OCI-LY1 (cell line): ENCODE data around the gene GAS2L3.

Source experiments
- EZH2 ChIP-seq: fragments of 200-600 bp; sonication (generic), shearing (Covaris generic); IDR thresholded peaks from 2 replicates; pipeline ENCODE4 v1.8.0; 2017; ENCODE audit warnings: borderline replicate concordance, mixed run types, mild to moderate bottlenecking, antibody characterized with exemption, low read length, moderate library complexity, mixed read lengths
- TF ChIP-seq, protein P1 (sequence below): fragments of 200-600 bp; sonication (generic), shearing (Covaris generic); IDR thresholded peaks from 2 replicates; pipeline ENCODE4 v1.5.1; 2017; ENCODE audit warnings: mild to moderate bottlenecking, antibody characterized with exemption, low read length, moderate library complexity, mixed read lengths

- TF ChIP-seq, protein P1, sequence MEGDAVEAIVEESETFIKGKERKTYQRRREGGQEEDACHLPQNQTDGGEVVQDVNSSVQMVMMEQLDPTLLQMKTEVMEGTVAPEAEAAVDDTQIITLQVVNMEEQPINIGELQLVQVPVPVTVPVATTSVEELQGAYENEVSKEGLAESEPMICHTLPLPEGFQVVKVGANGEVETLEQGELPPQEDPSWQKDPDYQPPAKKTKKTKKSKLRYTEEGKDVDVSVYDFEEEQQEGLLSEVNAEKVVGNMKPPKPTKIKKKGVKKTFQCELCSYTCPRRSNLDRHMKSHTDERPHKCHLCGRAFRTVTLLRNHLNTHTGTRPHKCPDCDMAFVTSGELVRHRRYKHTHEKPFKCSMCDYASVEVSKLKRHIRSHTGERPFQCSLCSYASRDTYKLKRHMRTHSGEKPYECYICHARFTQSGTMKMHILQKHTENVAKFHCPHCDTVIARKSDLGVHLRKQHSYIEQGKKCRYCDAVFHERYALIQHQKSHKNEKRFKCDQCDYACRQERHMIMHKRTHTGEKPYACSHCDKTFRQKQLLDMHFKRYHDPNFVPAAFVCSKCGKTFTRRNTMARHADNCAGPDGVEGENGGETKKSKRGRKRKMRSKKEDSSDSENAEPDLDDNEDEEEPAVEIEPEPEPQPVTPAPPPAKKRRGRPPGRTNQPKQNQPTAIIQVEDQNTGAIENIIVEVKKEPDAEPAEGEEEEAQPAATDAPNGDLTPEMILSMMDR = no peak
- no peak for TF ChIP-seq EZH2
These were observed 73.4 kb downstream of the GAS2L3 start for GRCh38 chr12:100646896-100647295.
